Measurements from ENCODE around the gene SLC6A19.

GRCh38 chr5:1262381-1262780, 61.0 kb downstream of the SLC6A19 start:
- TF ChIP-seq CTCF (IDR thresholded peaks at IDR 0.05): no peak
- TF ChIP-seq POLR2A (IDR thresholded peaks at IDR 0.05): no peak

Data from lower leg skin (tissue), 3 donors.